Renal cortex interstitium (tissue), 11 donors: ENCODE measurements around the gene UMAD1. TPM values are rescaled to one million over a fixed set of nuclear protein-coding genes. Genes with fewer than 3 reads are reported as not detected.

Experiments
- DNase-seq, 11 donors: peaks; one replicate each; pipeline ENCODE4 v3.0.0-alpha.2; 2013; ENCODE audit warnings: low read depth in 9 of 11, low spot score in 4 of 11; ENCODE audit errors: extremely low read depth in 1 of 11
- polyA plus RNA-seq, 3 donors: library from polyadenylated mRNA; unstranded; fragments of 120-200 nt; gene quantifications; one replicate each; pipeline ENCODE4 v1.2.1, GENCODE V29; 2013; ENCODE audit not compliant: insufficient read length in 3 of 3

The UMAD1 gene
- polyA plus RNA-seq, 3 donors = 18.4 to 21.3 (median 20.8) TPM

- peak; percentile 34 to 73 (median 56) for DNase-seq
Measured at GRCh38 chr7:7681191-7681935, 40.8 kb downstream of the UMAD1 start.

- DNase-seq = no peak
Measured at GRCh38 chr7:7681936-7682329, 41.4 kb downstream of the UMAD1 start.

GRCh38 chr7:7682861-7683260 is 42.3 kb downstream of the UMAD1 start:
- no peak for DNase-seq

- no peak for DNase-seq
Measured at GRCh38 chr7:7686811-7687508, 46.4 kb downstream of the UMAD1 start.

GRCh38 chr7:7687800-7688199 is 47.2 kb downstream of the UMAD1 start:
- DNase-seq = no peak

GRCh38 chr7:7688310-7688709 is 47.8 kb downstream of the UMAD1 start:
- no peak for DNase-seq

GRCh38 chr7:7688956-7689355 is 48.4 kb downstream of the UMAD1 start:
- DNase-seq = no peak

- no peak for DNase-seq
Measured at GRCh38 chr7:7693881-7694280, 53.3 kb downstream of the UMAD1 start.

GRCh38 chr7:7694542-7694941 is 54.0 kb downstream of the UMAD1 start:
- no peak for DNase-seq

GRCh38 chr7:7695111-7695817 is 54.7 kb downstream of the UMAD1 start:
- DNase-seq = no peak

- no peak for DNase-seq
Measured at GRCh38 chr7:7696458-7697119, 56.0 kb downstream of the UMAD1 start.

GRCh38 chr7:7698930-7699329 is 58.4 kb downstream of the UMAD1 start:
- no peak for DNase-seq

- DNase-seq = no peak
Measured at GRCh38 chr7:7699380-7699779, 58.8 kb downstream of the UMAD1 start.

- no peak for DNase-seq
Measured at GRCh38 chr7:7699970-7700369, 59.4 kb downstream of the UMAD1 start.

GRCh38 chr7:7701527-7701926 is 61.0 kb downstream of the UMAD1 start:
- DNase-seq = no peak

GRCh38 chr7:7702826-7703225 is 62.3 kb downstream of the UMAD1 start:
- DNase-seq = no peak

- no peak for DNase-seq
Measured at GRCh38 chr7:7703427-7703826, 62.9 kb downstream of the UMAD1 start.

GRCh38 chr7:7704867-7705266 is 64.3 kb downstream of the UMAD1 start:
- DNase-seq = no peak

GRCh38 chr7:7705318-7705717 is 64.8 kb downstream of the UMAD1 start:
- no peak for DNase-seq

GRCh38 chr7:7706101-7706511 is 65.6 kb downstream of the UMAD1 start:
- DNase-seq = no peak
